Upper lobe of left lung (tissue), 4 donors: ENCODE measurements around the gene MYL10.

Source experiments
- POLR2A ChIP-seq, 4 donors: fragments of 450-650 bp; IDR thresholded peaks; one replicate each; pipeline ENCODE4 v1.5.1; 2016 to 2017; ENCODE audit warnings: antibody characterized with exemption in 4 of 4, mild to moderate bottlenecking in 2 of 4
- TF ChIP-seq, protein P1 (sequence below), 6 experiments: fragments of 450-650 bp in 4 of 6; fragments of 200-600 bp in 2 of 6; sonication (generic) in 2 of 6; IDR thresholded peaks; one replicate each; pipeline ENCODE4 v1.5.1; 2016 to 2019; ENCODE audit warnings: antibody characterized with exemption in 6 of 6

DNA sequence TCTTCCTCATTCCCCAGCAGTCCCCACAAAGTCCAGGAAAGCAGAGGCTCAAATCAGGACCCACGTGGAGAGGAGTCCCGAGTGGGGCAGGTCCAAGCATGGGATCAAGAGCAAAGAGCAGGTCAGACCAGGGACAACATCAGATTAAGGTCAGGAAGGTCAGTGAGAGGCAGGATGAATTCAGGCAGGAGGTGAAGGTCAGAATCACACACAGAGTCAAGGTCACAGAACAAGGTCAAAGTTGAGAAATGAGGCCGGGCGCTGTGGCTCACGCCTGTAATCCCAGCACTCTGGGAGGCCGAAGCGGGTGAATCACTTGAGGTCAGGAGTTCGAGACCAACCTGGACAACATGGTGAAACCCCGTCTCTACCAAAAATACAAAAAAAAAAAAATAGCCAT lies 2.3 kb downstream of the MYL10 start:
- TF ChIP-seq, protein P1, sequence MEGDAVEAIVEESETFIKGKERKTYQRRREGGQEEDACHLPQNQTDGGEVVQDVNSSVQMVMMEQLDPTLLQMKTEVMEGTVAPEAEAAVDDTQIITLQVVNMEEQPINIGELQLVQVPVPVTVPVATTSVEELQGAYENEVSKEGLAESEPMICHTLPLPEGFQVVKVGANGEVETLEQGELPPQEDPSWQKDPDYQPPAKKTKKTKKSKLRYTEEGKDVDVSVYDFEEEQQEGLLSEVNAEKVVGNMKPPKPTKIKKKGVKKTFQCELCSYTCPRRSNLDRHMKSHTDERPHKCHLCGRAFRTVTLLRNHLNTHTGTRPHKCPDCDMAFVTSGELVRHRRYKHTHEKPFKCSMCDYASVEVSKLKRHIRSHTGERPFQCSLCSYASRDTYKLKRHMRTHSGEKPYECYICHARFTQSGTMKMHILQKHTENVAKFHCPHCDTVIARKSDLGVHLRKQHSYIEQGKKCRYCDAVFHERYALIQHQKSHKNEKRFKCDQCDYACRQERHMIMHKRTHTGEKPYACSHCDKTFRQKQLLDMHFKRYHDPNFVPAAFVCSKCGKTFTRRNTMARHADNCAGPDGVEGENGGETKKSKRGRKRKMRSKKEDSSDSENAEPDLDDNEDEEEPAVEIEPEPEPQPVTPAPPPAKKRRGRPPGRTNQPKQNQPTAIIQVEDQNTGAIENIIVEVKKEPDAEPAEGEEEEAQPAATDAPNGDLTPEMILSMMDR (IDR thresholded peaks at IDR 0.05) = no peak
- TF ChIP-seq POLR2A (IDR thresholded peaks at IDR 0.05) = no peak
